NCI-H774 (cell line): ENCODE data around the gene SH2B2.

ENCODE experiments used
- DNase-seq: peaks from one replicate; lab custom pipeline; 2025; lab: John Stamatoyannopoulos, UW

SH2B2 gene

DNA sequence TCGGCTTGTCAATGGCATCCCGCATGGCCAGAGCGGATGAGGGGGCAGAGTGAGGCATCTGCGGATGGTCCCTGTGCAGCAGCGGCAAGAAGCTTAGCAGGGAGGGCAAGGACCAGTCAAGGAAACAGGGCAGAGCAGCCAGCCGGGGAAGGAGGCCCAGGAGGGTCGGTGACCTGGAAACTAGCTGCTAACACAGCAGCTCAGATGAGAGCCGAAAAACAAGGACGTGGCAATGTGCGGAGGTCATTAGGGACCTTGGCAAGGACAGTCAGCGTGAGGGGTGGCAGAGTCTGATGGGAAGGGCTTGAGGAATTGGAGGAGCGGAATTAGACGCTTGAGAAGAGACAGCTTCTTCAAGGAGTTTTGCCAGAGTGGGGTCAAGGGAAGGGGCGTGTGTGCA, 20.1 kb upstream of the SH2B2 start:
- DNase-seq: no peak

DNA sequence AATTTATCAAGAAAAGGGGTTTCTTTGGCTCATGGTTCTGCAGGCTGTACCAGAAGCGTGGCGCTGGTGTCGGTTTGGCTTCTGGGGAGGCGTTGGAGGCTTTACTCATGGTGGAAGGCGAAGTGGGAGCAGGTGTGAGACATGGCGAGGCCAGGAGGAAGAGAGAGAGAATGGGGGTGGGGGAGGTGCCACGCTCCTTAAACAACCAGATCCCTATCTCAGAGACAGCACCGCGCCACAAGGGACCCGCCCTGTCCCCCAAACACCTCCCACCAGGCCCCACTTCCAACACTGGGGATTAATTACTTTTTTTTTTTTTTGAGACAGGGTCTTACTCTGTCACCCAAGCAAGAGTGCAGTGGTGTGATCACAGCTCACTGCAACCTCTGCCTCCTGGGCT, 18.0 kb upstream of the SH2B2 start:
- DNase-seq: no peak

DNA sequence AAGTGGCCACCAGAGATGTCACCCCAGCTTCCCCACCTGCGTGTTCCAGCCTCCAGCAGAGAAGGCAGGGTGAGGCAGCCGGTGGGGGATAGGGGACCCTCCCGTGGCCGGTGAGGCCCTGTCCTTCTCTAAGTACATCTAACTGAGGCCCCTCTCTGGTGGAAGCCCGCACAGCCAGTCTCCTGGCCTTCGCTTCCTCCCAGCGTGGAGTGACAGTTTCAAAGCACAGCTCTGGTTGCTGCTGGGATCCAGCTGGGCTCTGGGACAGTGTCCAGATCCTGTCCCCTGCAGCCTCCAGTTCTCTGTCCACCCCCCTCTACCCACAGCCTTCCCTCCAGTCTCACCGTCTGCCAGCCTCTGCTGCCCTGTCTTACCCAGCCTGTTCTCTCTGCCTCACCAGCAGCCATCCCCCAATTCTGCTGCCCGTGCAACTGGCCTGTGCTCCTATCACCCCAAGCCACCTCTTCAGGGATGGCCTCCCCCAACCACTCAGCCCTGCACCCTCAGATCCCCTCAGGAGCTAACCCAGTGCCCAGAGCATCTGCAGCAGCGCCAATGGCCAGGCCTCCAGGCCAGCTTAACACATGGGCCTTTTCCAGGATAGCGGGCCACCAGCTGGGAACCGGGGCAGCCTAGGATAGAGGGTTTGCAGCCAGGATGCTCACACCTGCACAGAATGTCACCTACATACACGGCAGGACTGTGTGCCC, 16.3 kb upstream of the SH2B2 start:
- no peak for DNase-seq

GRCh38 chr7:102271158-102271798, 15.4 kb upstream of the SH2B2 start:
- no peak for DNase-seq

DNA sequence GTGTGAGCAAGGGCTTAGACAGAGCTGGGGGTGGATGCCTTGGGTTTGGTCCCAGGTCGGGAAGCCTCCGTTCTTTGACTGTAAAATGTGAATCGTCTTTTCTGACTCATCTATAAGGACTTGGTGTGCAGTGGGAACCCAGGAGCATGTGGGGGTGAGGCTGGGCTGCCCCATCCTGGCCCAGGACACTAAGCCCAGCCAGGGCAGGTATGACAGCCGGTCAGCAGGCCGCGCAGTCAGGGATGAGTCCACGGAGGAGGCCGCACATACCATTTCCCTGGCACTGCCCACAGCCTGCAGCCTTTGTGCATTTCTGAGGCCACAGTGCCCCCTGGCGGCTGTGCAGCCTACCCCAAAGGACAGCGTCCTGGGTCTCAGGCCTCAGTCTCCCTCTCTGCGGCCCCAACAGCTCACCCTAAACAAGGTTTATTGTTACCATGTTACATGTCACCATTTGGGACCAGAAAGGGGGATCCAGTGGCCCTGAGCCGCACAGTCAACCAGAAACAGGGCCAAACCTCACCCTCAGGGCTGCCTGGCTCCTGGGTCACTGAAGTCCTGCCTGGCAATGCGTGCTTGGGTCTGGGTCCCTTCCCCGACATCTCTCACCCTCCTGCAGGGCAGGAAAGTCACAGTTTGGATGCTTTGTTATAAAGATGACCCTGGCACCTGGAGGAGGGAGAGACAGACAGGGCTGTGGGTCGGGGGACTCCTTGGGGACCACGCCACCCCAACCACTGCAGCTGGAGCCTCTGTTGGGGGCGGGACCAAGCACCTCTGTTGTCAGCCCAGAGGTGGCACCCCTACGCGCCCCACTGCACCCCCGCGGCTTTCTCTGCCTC, 14.4 kb upstream of the SH2B2 start:
- peak; percentile 31 for DNase-seq

GRCh38 chr7:102272917-102273748, 13.5 kb upstream of the SH2B2 start:
- DNase-seq: no peak

GRCh38 chr7:102273749-102274712, 12.6 kb upstream of the SH2B2 start:
- no peak for DNase-seq

- DNase-seq: no peak
Observed at GRCh38 chr7:102275123-102275703, 11.5 kb upstream of the SH2B2 start.

DNA sequence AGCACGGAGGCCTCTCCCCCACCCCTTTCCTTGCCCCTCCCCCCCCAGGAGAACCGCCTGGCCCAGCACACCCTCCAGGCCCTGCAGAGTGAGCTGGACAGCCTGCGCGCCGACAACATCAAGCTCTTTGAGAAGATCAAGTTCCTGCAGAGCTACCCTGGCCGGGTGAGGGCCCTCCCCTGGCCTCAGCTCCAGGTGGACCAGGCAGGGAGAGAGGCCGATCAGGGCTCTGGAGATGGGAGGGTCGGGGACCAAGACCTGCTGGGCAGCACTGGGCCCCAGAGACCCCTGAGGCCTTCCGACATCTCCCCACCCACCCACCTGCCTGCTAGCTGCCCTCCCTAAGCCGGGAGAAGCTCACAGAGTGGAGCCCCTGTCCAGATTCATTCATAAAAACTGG, 8.8 kb upstream of the SH2B2 start:
- DNase-seq: no peak

- DNase-seq: peak; percentile 10
Observed at GRCh38 chr7:102279537-102280400, 6.9 kb upstream of the SH2B2 start.

DNA sequence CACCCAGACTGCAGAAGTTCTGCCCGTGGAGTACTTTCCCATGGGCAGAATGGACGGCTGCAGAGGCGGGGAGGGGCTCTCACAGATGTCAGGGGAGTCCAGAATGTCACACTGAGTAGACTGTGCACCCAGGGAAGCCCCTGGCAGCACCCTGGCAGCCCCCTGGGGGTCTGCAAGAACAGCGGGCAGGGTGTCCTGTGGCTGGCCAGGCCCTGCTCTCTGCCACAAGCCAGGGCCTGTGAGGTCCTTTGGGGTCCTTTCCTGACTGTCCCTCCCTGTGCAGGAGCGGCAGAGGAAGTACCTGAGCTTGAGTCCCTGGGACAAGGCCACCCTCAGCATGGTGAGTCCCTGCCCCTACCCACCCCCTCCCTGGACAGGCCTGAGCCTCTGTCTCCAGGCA, 6.1 kb upstream of the SH2B2 start:
- no peak for DNase-seq

GRCh38 chr7:102281785-102282184, 4.9 kb upstream of the SH2B2 start:
- DNase-seq: no peak

GRCh38 chr7:102282465-102283362, 4.0 kb upstream of the SH2B2 start:
- no peak for DNase-seq

GRCh38 chr7:102283477-102284189, 3.0 kb upstream of the SH2B2 start:
- no peak for DNase-seq

DNA sequence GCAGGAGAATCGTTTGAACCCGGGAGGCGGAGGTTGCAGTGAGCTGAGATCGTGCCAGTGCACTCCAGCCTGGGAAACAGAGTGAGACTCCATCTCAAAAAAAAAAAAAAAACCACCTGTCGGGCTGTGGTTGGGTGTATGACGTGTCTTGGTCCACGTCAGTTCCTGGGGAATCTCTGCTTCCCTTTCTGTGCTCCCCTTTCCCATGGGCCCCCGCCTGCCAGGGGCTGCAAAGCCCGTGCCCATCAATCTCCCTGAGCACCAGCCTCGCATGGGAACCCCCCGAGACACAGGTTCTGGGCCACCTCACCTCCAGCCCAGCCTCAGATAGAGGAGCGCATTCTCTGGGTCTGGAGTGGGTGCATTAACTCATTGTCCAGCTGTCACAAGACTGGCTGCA, 2.3 kb upstream of the SH2B2 start:
- no peak for DNase-seq

- DNase-seq: no peak
Observed at GRCh38 chr7:102284891-102285539, 1.7 kb upstream of the SH2B2 start.

GRCh38 chr7:102285540-102286236, 980 bp upstream of the SH2B2 start:
- no peak for DNase-seq
